ENCODE data around the gene RAB9A. TPM values are rescaled to one million over a fixed set of nuclear protein-coding genes. Genes with fewer than 3 reads are reported as not detected.

Gene RAB9A
- total and polyA plus RNA-seq, 2 of the 8 experiments (the other 6 are each of a cell fraction or from before 2014, with no cell fraction given): 21.8 to 34.0 TPM

- WGBS, 2 experiments (ENCODE audit: extremely low coverage in 1 of 2, insufficient coverage in 1 of 2, insufficient read length in 1 of 2, insufficient replicate concordance in 2 of 2, low coverage in 1 of 2, low lambda C conversion rate in 2 of 2, missing lambda C conversion rate in 1 of 2): 73% methylated on average over 4 of the region's 4 CpGs; no CpG with 5 or more reads in 1 of the 2 experiments
- no peak overlapping the region for H3K27ac ChIP-seq (ENCODE audit: low read depth, low read length)
- no peak overlapping the region for H3K56ac ChIP-seq (replicated peaks; ENCODE audit: insufficient read length, low read depth, low read length)
- POLR2A ChIA-PET (ENCODE audit: partially characterized antibody): interaction anchor here (0.6 to 3.1 kb wide), 9 partner anchors 8 to 296 kb away, joined by 3 to 20 read pairs (median 4); partner anchors contain the start of gene GEMIN8
- peak overlapping the region; percentile 74 to 97 (median 86); a peak in 6 of 7 replicates for H3K9ac ChIP-seq (replicated peaks in 1 of 4; ENCODE audit: extremely low read depth in 1 of 4, low read depth in 3 of 4, low read length in 3 of 4)
- H4K5ac ChIP-seq (ENCODE audit: insufficient read length, low read depth, low read length): no peak overlapping the region
- no peak overlapping the region for H2BK15ac ChIP-seq (ENCODE audit: low read length)
- H2BK12ac ChIP-seq (ENCODE audit: low read depth, low read length): no peak overlapping the region
- H3K27me3 ChIP-seq (replicated peaks in 1 of 4; ENCODE audit: control insufficient read depth in 3 of 4, extremely low read depth in 1 of 4, insufficient read depth in 3 of 4, low read length in 3 of 4): no peaks in the 10 kb centered on the region
- no peaks in the 10 kb centered on the region for H3K23me2 ChIP-seq (ENCODE audit: low read depth, low read length)
- H4K20me1 ChIP-seq (replicated peaks in 1 of 2; ENCODE audit: control insufficient read depth in 1 of 2, insufficient read depth in 2 of 2, low read length in 2 of 2): no peaks in the 10 kb centered on the region
- H2BK5ac ChIP-seq (ENCODE audit: low read depth, low read length): no peak overlapping the region
- FAIRE-seq (no peak), DNase-seq (ENCODE audit: low read depth in 1 of 2, low spot score in 2 of 2) (no peak)
- H3K23ac ChIP-seq (ENCODE audit: insufficient read length): no peak overlapping the region
- no peak overlapping the region for H2AK5ac ChIP-seq (ENCODE audit: low read depth, low read length)
- no peaks in the 10 kb centered on the region for H3K9me3 ChIP-seq (ENCODE audit: insufficient read depth in 2 of 2, low read depth in 1 of 2, low read length in 1 of 2)
- no peak overlapping the region for H3K4ac ChIP-seq (replicated peaks; ENCODE audit: insufficient read length, low read depth, low read length)
- 0 out of 2 replicates have a peak, but pooled peaks cover 3% of the 10 kb centered on the region for H3K79me1 ChIP-seq (ENCODE audit: low read depth, low read length)
- H3K14ac ChIP-seq (ENCODE audit: insufficient read length): no peak overlapping the region
- CTCF ChIA-PET (ENCODE audit: partially characterized antibody): interaction anchor here (1.2 kb wide), 1 partner anchor 15 kb away, joined by 3 read pairs; no protein-coding TSS in a partner anchor
- H2BK120ac ChIP-seq (replicated peaks; ENCODE audit: low read depth, low read length): no peak overlapping the region
- H3K36me3 ChIP-seq (ENCODE audit: control insufficient read depth in 2 of 4, insufficient read depth in 4 of 4, low read length in 3 of 4): peaks cover 0 to 24% (median 2%) of the 10 kb centered on the region in 4 experiments; a peak in 2 of 8 replicates
- no peak overlapping the region for H2BK20ac ChIP-seq (ENCODE audit: low read length)
- peak overlapping the region; percentile 80 to 92 (median 86) for H3K4me3 ChIP-seq (ENCODE audit: extremely low read depth in 1 of 4, insufficient read depth in 2 of 4, low read depth in 3 of 4, low read length in 4 of 4)
- H4K8ac ChIP-seq (ENCODE audit: extremely low read depth, insufficient read depth, low read length): no peak overlapping the region
- H3K4me2 ChIP-seq (ENCODE audit: insufficient read depth in 1 of 2, low read depth in 2 of 2, low read length in 2 of 2): peak overlapping the region; percentile 65 to 69
- no peak overlapping the region for H3K18ac ChIP-seq (ENCODE audit: extremely low read depth, low read length)
- H4K91ac ChIP-seq (replicated peaks; ENCODE audit: insufficient read length, low read length): no peak overlapping the region
- no peaks in the 10 kb centered on the region for H3K4me1 ChIP-seq (replicated peaks in 1 of 4; ENCODE audit: control insufficient read depth in 3 of 4, insufficient read depth in 4 of 4, low read length in 3 of 4)
- H2AFZ ChIP-seq (ENCODE audit: low read length): no peak overlapping the region
- peaks cover 0 to 42% of the 10 kb centered on the region in 2 experiments; a peak in 3 of 4 replicates for H3K79me2 ChIP-seq (ENCODE audit: control insufficient read depth in 1 of 2, insufficient read depth in 2 of 2, low read length in 2 of 2)
- no peak for TF ChIP-seq POU5F1 (IDR thresholded peaks at IDR 0.05; ENCODE audit: low read depth, low read length)
- no peak for TF ChIP-seq EP300 (IDR thresholded peaks at IDR 0.05; ENCODE audit: borderline replicate concordance in 1 of 2, low read depth in 2 of 2, low read length in 2 of 2)
- TF ChIP-seq ZNF274 (IDR thresholded peaks at IDR 0.05; ENCODE audit: borderline replicate concordance, extremely low read depth, low read length): no peak
- no peak for TF ChIP-seq SP4 (IDR thresholded peaks at IDR 0.05; ENCODE audit: low read length)
- no peak for TF ChIP-seq E2F6 (IDR thresholded peaks at IDR 0.05)
- TF ChIP-seq YY1 (IDR thresholded peaks at IDR 0.05; ENCODE audit: low read depth, low read length): no peak
- TF ChIP-seq CBX8 (IDR thresholded peaks at IDR 0.05; ENCODE audit: borderline replicate concordance, low read depth, low read length): no peak
- TF ChIP-seq SP2 (IDR thresholded peaks at IDR 0.05; ENCODE audit: low read length): no peak
- TF ChIP-seq RBBP5 (IDR thresholded peaks at IDR 0.05; ENCODE audit: borderline replicate concordance, low read depth, low read length): no peak
- no peak for TF ChIP-seq GABPA (IDR thresholded peaks at IDR 0.05; ENCODE audit: borderline replicate concordance, insufficient read depth, low read length)
- no peak for TF ChIP-seq BACH1 (IDR thresholded peaks at IDR 0.05; ENCODE audit: low read length)
- no peak for TF ChIP-seq KDM1A (IDR thresholded peaks at IDR 0.05; ENCODE audit: borderline replicate concordance, low read length)
- TF ChIP-seq TCF12 (IDR thresholded peaks at IDR 0.05; ENCODE audit: low read depth, low read length): no peak
- TF ChIP-seq RXRA (IDR thresholded peaks at IDR 0.05; ENCODE audit: insufficient read depth, low read depth, low read length): no peak
Observed at GRCh38 chrX:13733506-13733905, 44.6 kb downstream of the RAB9A start.

All from H1 (cell line).